IMR-90 (cell line): ENCODE measurements around the gene ADRA2C. TPM values are rescaled to one million over a fixed set of nuclear protein-coding genes. Genes with fewer than 3 reads are reported as not detected.
A peak's percentile ranks its signal among the peaks of the same experiment; 100 is the strongest.

Experiments
- ATAC-seq: fragments of 200-7000 bp; cut with Tn5 transposase; 2 replicates; pipeline ENCODE4 v1.9.1; 2020; ENCODE audit warnings: low read depth, mild to moderate bottlenecking, moderate library complexity
- BruUV-seq: library from RNA; stranded (reverse); fragments of 400-500 nt; replicated peaks from 2 replicates; lab custom pipeline; 2021; lab: Mats Ljungman, UMichigan
- CTCF ChIA-PET: fragments of 300-600 bp; formaldehyde crosslinking; extraction: SDS; loops from one replicate; lab custom pipeline; 2021; ENCODE audit warnings: antibody characterized with exemption; lab: Yijun Ruan, JAX
- POLR2A ChIA-PET: fragments of 300-600 bp; sonication (Branson Sonifier 250); formaldehyde crosslinking; loops from one replicate; lab custom pipeline; 2022; ENCODE audit warnings: antibody characterized with exemption; ENCODE audit not compliant: unreplicated experiment; lab: Charles Lee
- DNase-seq: peaks from one replicate; pipeline ENCODE4 v3.0.0; 2013
- H2AFZ ChIP-seq: replicated peaks from 2 replicates; pipeline ENCODE3; 2013; ENCODE audit warnings: low read length, mild to moderate bottlenecking; ENCODE audit not compliant: poor library complexity
- H2AK5ac ChIP-seq: 2 replicates; pipeline ENCODE4 v1.6.1; 2013; ENCODE audit warnings: low read depth, low read length, inconsistent platforms
- H2AK9ac ChIP-seq: replicated peaks from 2 replicates; pipeline ENCODE3; 2013; ENCODE audit warnings: mild to moderate bottlenecking, low read depth, low read length, moderate library complexity; ENCODE audit not compliant: poor library complexity
- H2BK120ac ChIP-seq: 2 replicates; pipeline ENCODE4 v1.6.1; 2013; ENCODE audit warnings: low read depth, low read length, inconsistent platforms
- H2BK15ac ChIP-seq: 3 replicates; pipeline ENCODE4 v1.6.1; 2013; ENCODE audit warnings: low read depth, low read length, inconsistent platforms
- H2BK20ac ChIP-seq: 2 replicates; pipeline ENCODE4 v1.6.1; 2013; ENCODE audit warnings: low read depth, mild to moderate bottlenecking, inconsistent platforms, low read length, moderate library complexity
- H2BK5ac ChIP-seq: 2 replicates; pipeline ENCODE4 v1.6.1; 2013; ENCODE audit warnings: mild to moderate bottlenecking, low read depth, low read length, inconsistent platforms; ENCODE audit not compliant: poor library complexity, severe bottlenecking
- H3K14ac ChIP-seq: replicated peaks from 2 replicates; pipeline ENCODE4 v1.6.1; 2013; ENCODE audit warnings: low read depth, low read length, inconsistent platforms
- H3K18ac ChIP-seq: 2 replicates; pipeline ENCODE4 v1.6.1; 2013; ENCODE audit warnings: low read depth, low read length, control low read depth
- H3K23ac ChIP-seq: 2 replicates; pipeline ENCODE4 v1.6.1; 2013; ENCODE audit warnings: low read depth, low read length, inconsistent platforms
- H3K27ac ChIP-seq: 2 replicates; pipeline ENCODE4 v1.5.1; 2013; ENCODE audit warnings: mild to moderate bottlenecking, control low read depth, low read length; ENCODE audit not compliant: insufficient read depth
- H3K27me3 ChIP-seq: 2 replicates; pipeline ENCODE4 v1.6.1; 2013; ENCODE audit warnings: low read length; ENCODE audit not compliant: control insufficient read depth, insufficient read depth
- H3K36me3 ChIP-seq: 2 replicates; pipeline ENCODE4 v1.6.1; 2013; ENCODE audit warnings: low read length, mixed read lengths; ENCODE audit not compliant: control insufficient read depth, insufficient read depth
- H3K4ac ChIP-seq: 2 replicates; pipeline ENCODE4 v1.6.1; 2013; ENCODE audit warnings: low read depth, low read length, inconsistent platforms
- H3K4me1 ChIP-seq: 2 replicates; pipeline ENCODE4 v1.6.1; 2013; ENCODE audit warnings: low read length, mixed read lengths; ENCODE audit not compliant: control insufficient read depth, insufficient read depth
- H3K4me2 ChIP-seq: 2 replicates; pipeline ENCODE4 v1.6.1; 2013; ENCODE audit warnings: low read depth, mild to moderate bottlenecking, control low read depth, low read length, moderate library complexity
- H3K4me3 ChIP-seq: 2 replicates; pipeline ENCODE4 v1.5.1; 2013; ENCODE audit warnings: low read depth, mild to moderate bottlenecking, control low read depth, low read length, moderate library complexity; ENCODE audit not compliant: insufficient read depth
- H3K56ac ChIP-seq: 2 replicates; pipeline ENCODE4 v1.6.1; 2013; ENCODE audit warnings: low read length, inconsistent platforms; ENCODE audit not compliant: insufficient read depth; ENCODE audit errors: extremely low read depth
- H3K79me1 ChIP-seq, 2 experiments: 2 replicates each; pipeline ENCODE4 v1.6.1; 2013; ENCODE audit warnings: low read length in 2 of 2, inconsistent platforms in 1 of 2, low read depth in 1 of 2
- H3K9ac ChIP-seq: 2 replicates; pipeline ENCODE4 v1.6.1; 2013; ENCODE audit warnings: low read depth, low read length, control low read depth
- H3K9me1 ChIP-seq: 2 replicates; pipeline ENCODE4 v1.6.1; 2013; ENCODE audit warnings: low read length, inconsistent platforms; ENCODE audit not compliant: insufficient read depth
- H3K9me3 ChIP-seq: 2 replicates; pipeline ENCODE4 v1.6.1; 2013; ENCODE audit warnings: low read length; ENCODE audit not compliant: control insufficient read depth, insufficient read depth
- H4K20me1 ChIP-seq: 2 replicates; pipeline ENCODE4 v1.6.1; 2013; ENCODE audit warnings: low read length, inconsistent platforms; ENCODE audit not compliant: insufficient read depth
- H4K5ac ChIP-seq: 2 replicates; pipeline ENCODE4 v1.6.1; 2013; ENCODE audit warnings: mild to moderate bottlenecking, low read depth, low read length, control low read depth
- H4K8ac ChIP-seq, 2 experiments: 2 replicates each; pipeline ENCODE4 v1.6.1; 2013; ENCODE audit warnings: low read depth in 2 of 2, low read length in 2 of 2, control low read depth in 1 of 2, inconsistent platforms in 1 of 2
- H4K91ac ChIP-seq: 2 replicates; pipeline ENCODE4 v1.6.1; 2013; ENCODE audit warnings: low read depth, low read length, inconsistent platforms; ENCODE audit not compliant: insufficient read depth
- BHLHE40 ChIP-seq: fragments of 150-350 bp; IDR thresholded peaks from 2 replicates; pipeline ENCODE4 v1.6.1; 2016; ENCODE audit warnings: mild to moderate bottlenecking, low read depth, low read length
- MAFK ChIP-seq: IDR thresholded peaks from 2 replicates; pipeline ENCODE4 v1.6.1; 2012; ENCODE audit warnings: low read depth, low read length, improper control_type of control experiment
- NFE2L2 ChIP-seq: fragments of 150-350 bp; IDR thresholded peaks from 2 replicates; pipeline ENCODE4 v1.6.1; 2016; ENCODE audit warnings: low read depth, mild to moderate bottlenecking, low read length
- POLR2A ChIP-seq: IDR thresholded peaks from 2 replicates; pipeline ENCODE4 v1.6.1; 2012; ENCODE audit warnings: mild to moderate bottlenecking, low read depth, low read length
- RAD21 ChIP-seq: IDR thresholded peaks from 2 replicates; pipeline ENCODE4 v1.6.1; 2012; ENCODE audit warnings: low read length, improper control_type of control experiment
- RFX5 ChIP-seq: IDR thresholded peaks from 2 replicates; pipeline ENCODE4 v1.8.0; 2012; ENCODE audit warnings: low read depth, mild to moderate bottlenecking, low read length, moderate library complexity
- WGBS, 2 experiments: methylation state at CpG; one replicate each; pipeline versions ENCODE4 v1.1.5 to v1.1.7; 2013; ENCODE audit warnings: missing lambda C conversion rate in 2 of 2; ENCODE audit not compliant: insufficient read length in 1 of 2; ENCODE audit errors: extremely low coverage in 2 of 2; 5-methylcytosine and 5-hydroxymethylcytosine counted together
- dilution Hi-C: fragments of 300-500 bp; cut with HindIII; formaldehyde crosslinking; loops from one replicate; pipeline ENCODE4 v1.14.3; 2018; ENCODE audit warnings: low sequenced_read_pairs; ENCODE audit not compliant: unreplicated experiment
- in situ Hi-C: fragments of 300-500 bp; cut with MboI; formaldehyde crosslinking; loops from 3 replicates; pipeline ENCODE4 v1.14.3; 2019; ENCODE audit warnings: low sequenced_read_pairs, inconsistent platforms, mixed read lengths
- intact Hi-C: fragments of 100-400 bp; cut with micrococcal nuclease; formaldehyde crosslinking; loops from 2 replicates; pipeline ENCODE4 v1.10.0; 2022
- polyA plus RNA-seq, 3 experiments: library from polyadenylated mRNA; depleted of rRNA; stranded (reverse); fragments of >200 nt; gene quantifications; 2 replicates each; pipeline ENCODE4 v1.2.3, GENCODE V29; 2012; ENCODE audit warnings: low replicate concordance in 1 of 3
- total RNA-seq: library from RNA; depleted of rRNA; stranded (reverse); fragments of >200 nt; gene quantifications from 2 replicates; pipeline ENCODE4 v1.2.3, GENCODE V29; 2012

ADRA2C gene
- total and polyA plus RNA-seq, 2 of the 4 experiments (the other 2 are of a cell fraction) = under 0.01 to 0.14 TPM

- peaks cover 5% of the 10 kb centered on the region; the same call in 1 of the 2 replicates for H3K9me3 ChIP-seq
- no TSS peak for BruUV-seq
- TF ChIP-seq POLR2A (no peak), NFE2L2 (no peak), MAFK (no peak), RFX5 (no peak), RAD21 (no peak), BHLHE40 (no peak)
Measured at GRCh38 chr4:3800351-3800750, 34.2 kb downstream of the ADRA2C start.

More at GRCh38 chr4:3800351-3800750, 34.2 kb downstream of the ADRA2C start:
- no peak for DNase-seq
- no peak overlapping the region for H4K8ac ChIP-seq
- no peak overlapping the region for H3K4me2 ChIP-seq
- no peak overlapping the region for H3K9ac ChIP-seq
- H3K23ac ChIP-seq = no peak overlapping the region
- intact Hi-C loops (no loop called here), in situ Hi-C loops (no loop called here), dilution Hi-C loops (no loop called here)
- no peak overlapping the region for H3K56ac ChIP-seq
- no peak overlapping the region for H3K18ac ChIP-seq
- no peak for ATAC-seq
- no peak overlapping the region for H2BK120ac ChIP-seq
- H3K4me1 ChIP-seq = no peaks in the 10 kb centered on the region
- no peak overlapping the region for H4K91ac ChIP-seq
- no peak overlapping the region for H3K4me3 ChIP-seq
- WGBS, 2 experiments = 54% methylated on average over 8 of the region's 12 CpGs; no CpG with 5 or more reads in 1 of the 2 experiments
- H3K9me1 ChIP-seq = no peaks in the 10 kb centered on the region
- H3K36me3 ChIP-seq = no peaks in the 10 kb centered on the region
- H2AFZ ChIP-seq = peak overlapping the region; percentile 23
- no peak overlapping the region for H3K14ac ChIP-seq
- no peak overlapping the region for H2BK15ac ChIP-seq
- POLR2A ChIA-PET = no interaction called here
- CTCF ChIA-PET = no interaction called here
- H4K5ac ChIP-seq = no peak overlapping the region
- H3K79me1 ChIP-seq = no peaks in the 10 kb centered on the region
- no peak overlapping the region for H2BK20ac ChIP-seq
- no peak overlapping the region for H3K4ac ChIP-seq
- H4K20me1 ChIP-seq = no peaks in the 10 kb centered on the region
- no peak overlapping the region for H2AK9ac ChIP-seq
- no peak overlapping the region for H3K27ac ChIP-seq
- H2AK5ac ChIP-seq = no peak overlapping the region
- H3K27me3 ChIP-seq = peaks cover 16% of the 10 kb centered on the region; the same call in 1 of the 2 replicates
- no peak overlapping the region for H2BK5ac ChIP-seq
